BE2C (cell line): ENCODE measurements around the gene ZNF264.
A peak's percentile ranks its signal among the peaks of the same experiment; 100 is the strongest.

Experiments used
- DNase-seq: peaks from one replicate; pipeline ENCODE4 v3.0.0-alpha.2; 2020
- H3K27me3 ChIP-seq: fragments of 250-450 bp; sonication (Bioruptor Pico); 2 replicates; pipeline ENCODE4 v1.5.1; 2020; ENCODE audit warnings: mild to moderate bottlenecking
- H3K36me3 ChIP-seq: fragments of 250-450 bp; sonication (Bioruptor Pico); 2 replicates; pipeline ENCODE4 v1.5.1; 2020; ENCODE audit warnings: mild to moderate bottlenecking
- H3K4me1 ChIP-seq: fragments of 250-450 bp; sonication (Bioruptor Pico); 2 replicates; pipeline ENCODE4 v1.5.1; 2020
- H3K4me3 ChIP-seq: 2 replicates; pipeline ENCODE4 v1.5.1; 2011; ENCODE audit warnings: low read depth, low read length
- H3K9me3 ChIP-seq: fragments of 250-450 bp; sonication (Bioruptor Pico); 2 replicates; pipeline ENCODE4 v1.5.1; 2020
- TF ChIP-seq, protein P1 (sequence below): IDR thresholded peaks from 2 replicates; pipeline ENCODE4 v1.5.1; 2012; ENCODE audit warnings: mild to moderate bottlenecking, low read depth, low read length

ZNF264 gene

GRCh38 chr19:57212109-57212508 is 20.8 kb downstream of the ZNF264 start:
- DNase-seq, result no peak
- H3K4me1 ChIP-seq, result no peaks in the 10 kb centered on the region
- H3K36me3 ChIP-seq, result peaks cover 58% of the 10 kb centered on the region
- H3K27me3 ChIP-seq, result no peaks in the 10 kb centered on the region
- TF ChIP-seq, protein P1, sequence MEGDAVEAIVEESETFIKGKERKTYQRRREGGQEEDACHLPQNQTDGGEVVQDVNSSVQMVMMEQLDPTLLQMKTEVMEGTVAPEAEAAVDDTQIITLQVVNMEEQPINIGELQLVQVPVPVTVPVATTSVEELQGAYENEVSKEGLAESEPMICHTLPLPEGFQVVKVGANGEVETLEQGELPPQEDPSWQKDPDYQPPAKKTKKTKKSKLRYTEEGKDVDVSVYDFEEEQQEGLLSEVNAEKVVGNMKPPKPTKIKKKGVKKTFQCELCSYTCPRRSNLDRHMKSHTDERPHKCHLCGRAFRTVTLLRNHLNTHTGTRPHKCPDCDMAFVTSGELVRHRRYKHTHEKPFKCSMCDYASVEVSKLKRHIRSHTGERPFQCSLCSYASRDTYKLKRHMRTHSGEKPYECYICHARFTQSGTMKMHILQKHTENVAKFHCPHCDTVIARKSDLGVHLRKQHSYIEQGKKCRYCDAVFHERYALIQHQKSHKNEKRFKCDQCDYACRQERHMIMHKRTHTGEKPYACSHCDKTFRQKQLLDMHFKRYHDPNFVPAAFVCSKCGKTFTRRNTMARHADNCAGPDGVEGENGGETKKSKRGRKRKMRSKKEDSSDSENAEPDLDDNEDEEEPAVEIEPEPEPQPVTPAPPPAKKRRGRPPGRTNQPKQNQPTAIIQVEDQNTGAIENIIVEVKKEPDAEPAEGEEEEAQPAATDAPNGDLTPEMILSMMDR, result no peak
- H3K9me3 ChIP-seq, result no peaks in the 10 kb centered on the region
- H3K4me3 ChIP-seq, result no peak overlapping the region

- Histone ChIP-seq H3K4me3 (no peak overlapping the region), H3K4me1 (no peaks in the 10 kb centered on the region), H3K9me3 (no peaks in the 10 kb centered on the region), H3K36me3 (no peaks in the 10 kb centered on the region), H3K27me3 (no peaks in the 10 kb centered on the region)
- TF ChIP-seq, protein P1, result no peak
- no peak for DNase-seq
These were observed 36.2 kb downstream of the ZNF264 start for GRCh38 chr19:57227502-57227901.

DNA sequence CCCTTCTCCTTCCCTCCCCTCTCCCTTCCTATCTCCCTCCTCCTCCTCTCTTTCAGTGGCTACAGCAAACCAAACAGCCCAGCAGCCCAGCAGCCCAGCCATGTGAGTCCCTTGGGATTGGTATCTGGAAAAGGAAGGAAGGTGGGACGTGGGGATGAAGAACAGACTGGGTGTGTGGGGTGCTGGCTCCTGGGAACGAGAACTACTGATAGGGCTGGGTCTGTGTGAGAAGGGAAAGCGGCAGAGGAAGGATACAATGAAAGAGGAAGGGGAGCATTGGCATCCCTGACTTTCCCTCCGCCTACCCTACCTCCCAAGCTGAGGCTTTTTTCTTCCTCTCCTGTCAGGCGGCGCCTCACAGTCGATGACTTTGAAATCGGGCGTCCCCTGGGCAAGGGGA is 40.4 kb downstream of the ZNF264 start:
- Histone ChIP-seq H3K36me3 (no peaks in the 10 kb centered on the region), H3K27me3 (no peaks in the 10 kb centered on the region), H3K4me3 (no peak overlapping the region), H3K9me3 (no peaks in the 10 kb centered on the region), H3K4me1 (no peaks in the 10 kb centered on the region)
- no peak for DNase-seq
- TF ChIP-seq, protein P1, result no peak

DNA sequence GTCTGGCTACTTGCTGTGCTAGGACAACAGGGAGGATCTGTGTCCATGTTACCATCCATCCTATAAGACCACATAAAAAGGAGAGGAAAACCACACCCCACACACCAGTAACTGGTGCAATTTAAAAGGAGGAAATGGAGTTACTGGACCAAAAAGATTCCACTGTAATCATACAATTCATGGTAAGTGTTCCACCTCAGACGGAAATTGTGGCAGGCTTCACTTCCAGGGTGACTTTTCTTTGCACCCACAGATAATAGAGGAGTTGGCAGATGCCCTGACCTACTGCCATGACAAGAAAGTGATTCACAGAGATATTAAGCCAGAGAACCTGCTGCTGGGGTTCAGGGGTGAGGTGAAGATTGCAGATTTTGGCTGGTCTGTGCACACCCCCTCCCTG is 41.9 kb downstream of the ZNF264 start:
- Histone ChIP-seq H3K27me3 (no peaks in the 10 kb centered on the region), H3K4me1 (no peaks in the 10 kb centered on the region), H3K4me3 (no peak overlapping the region), H3K9me3 (no peaks in the 10 kb centered on the region), H3K36me3 (no peaks in the 10 kb centered on the region)
- no peak for DNase-seq
- TF ChIP-seq, protein P1, result no peak

GRCh38 chr19:57239982-57240310 is 48.6 kb downstream of the ZNF264 start:
- no peak for DNase-seq
- peaks cover 8% of the 10 kb centered on the region for H3K36me3 ChIP-seq
- peak overlapping the region; percentile 98 for H3K4me3 ChIP-seq
- H3K9me3 ChIP-seq, result no peaks in the 10 kb centered on the region
- H3K27me3 ChIP-seq, result no peaks in the 10 kb centered on the region
- TF ChIP-seq, protein P1, result no peak
- no peaks in the 10 kb centered on the region for H3K4me1 ChIP-seq

DNA sequence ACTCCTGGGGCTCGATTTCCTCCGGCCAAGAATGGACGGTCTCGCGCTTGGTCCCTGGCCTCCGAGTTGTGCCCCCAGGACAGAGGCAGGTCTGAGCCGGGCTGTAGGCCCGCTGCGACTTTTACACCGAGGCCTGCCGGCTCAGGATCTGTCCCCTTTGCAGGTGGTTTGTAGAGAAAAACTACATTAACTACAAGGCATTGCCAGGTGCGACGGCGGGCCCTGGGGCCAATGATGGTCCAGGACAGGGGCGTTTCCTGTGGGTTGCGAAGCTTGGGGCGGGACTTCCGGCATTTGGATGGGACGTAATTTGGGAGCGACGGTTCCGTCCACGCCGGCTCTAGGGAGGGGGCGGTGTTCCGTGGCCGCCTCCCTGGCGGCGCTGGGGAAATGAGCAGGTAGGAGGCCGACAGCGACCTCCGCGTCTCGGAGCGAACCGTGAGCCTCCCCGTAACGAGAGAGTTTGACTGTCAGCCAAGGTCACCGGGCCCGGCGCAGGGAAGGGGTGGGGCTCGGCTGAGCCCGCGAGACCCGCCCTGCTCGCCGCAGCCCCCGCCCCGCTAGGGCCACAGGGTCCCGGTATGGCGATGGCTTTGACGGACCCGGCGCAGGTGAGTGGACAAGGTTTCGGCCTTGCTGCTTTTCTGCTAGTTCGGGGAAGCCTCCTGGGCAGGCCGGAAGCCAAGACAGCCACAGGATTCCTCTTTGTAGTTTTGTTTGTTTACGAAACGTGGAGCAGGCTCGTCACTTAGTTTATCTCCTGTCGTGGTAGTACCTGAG is 49.2 kb downstream of the ZNF264 start, which contains the start of gene ZNF805:
ZNF805 (plus strand) TSS at position 322 of the 780 bp plus-strand sequence; CDS start at position 582, 260 bp downstream.
- peak; percentile 93 for DNase-seq
- H3K36me3 ChIP-seq, result peaks cover 11% of the 10 kb centered on the region
- TF ChIP-seq, protein P1, result 0 out of 2 replicates have a peak, but pooled peaks have one; percentile 2
- no peaks in the 10 kb centered on the region for H3K27me3 ChIP-seq
- peak within 1 kb of the TSS; percentile 98 for H3K4me3 ChIP-seq
- H3K9me3 ChIP-seq, result no peaks in the 10 kb centered on the region
- H3K4me1 ChIP-seq, result no peaks in the 10 kb centered on the region
